ENCODE data around the gene CNTNAP2.

Gene CNTNAP2

GRCh38 chr7:146443102-146443501, 326.5 kb downstream of the CNTNAP2 start:
- no peak for DNase-seq

DNA sequence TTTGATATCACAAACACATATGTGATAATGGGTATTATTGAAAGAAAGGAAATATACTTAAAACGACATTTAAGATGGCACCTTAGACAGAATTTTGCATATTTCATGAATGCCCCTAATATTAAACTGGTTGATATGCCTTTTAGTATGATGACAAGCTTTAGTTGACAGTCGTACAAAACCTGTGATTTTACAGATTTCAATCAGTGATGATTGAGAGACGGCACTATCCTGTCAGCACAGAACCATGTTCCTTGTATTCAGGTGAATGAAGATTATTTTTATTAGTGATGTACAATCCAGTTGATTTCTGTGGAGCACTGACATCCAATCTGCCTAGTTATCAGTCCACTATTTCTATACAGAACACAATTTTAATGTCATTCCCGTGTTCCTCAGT, 333.0 kb downstream of the CNTNAP2 start:
- DNase-seq: no peak

GRCh38 chr7:146455091-146455655, 338.6 kb downstream of the CNTNAP2 start:
- DNase-seq: no peak

DNA sequence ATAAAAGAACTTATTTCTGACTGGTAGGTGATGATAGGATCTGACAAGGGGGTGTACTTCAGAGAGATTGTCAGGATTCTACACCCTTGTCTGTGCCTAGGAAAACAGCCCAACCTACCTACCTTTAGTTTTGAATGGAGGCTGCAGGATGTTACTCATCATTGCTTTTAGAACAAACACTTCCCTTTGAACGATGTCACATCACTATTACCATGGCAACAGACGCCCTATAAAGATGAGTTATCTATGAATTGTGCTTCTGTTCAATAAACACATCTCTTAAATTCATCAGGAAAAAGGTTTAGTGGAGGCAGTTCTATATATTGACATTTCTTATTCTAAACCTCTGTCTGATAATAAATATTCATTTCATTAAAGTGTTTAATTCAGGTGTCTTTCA, 362.4 kb downstream of the CNTNAP2 start:
- no peak for DNase-seq

- peak; percentile 83 for DNase-seq
Measured at GRCh38 chr7:146486519-146486918, 369.9 kb downstream of the CNTNAP2 start.

DNA sequence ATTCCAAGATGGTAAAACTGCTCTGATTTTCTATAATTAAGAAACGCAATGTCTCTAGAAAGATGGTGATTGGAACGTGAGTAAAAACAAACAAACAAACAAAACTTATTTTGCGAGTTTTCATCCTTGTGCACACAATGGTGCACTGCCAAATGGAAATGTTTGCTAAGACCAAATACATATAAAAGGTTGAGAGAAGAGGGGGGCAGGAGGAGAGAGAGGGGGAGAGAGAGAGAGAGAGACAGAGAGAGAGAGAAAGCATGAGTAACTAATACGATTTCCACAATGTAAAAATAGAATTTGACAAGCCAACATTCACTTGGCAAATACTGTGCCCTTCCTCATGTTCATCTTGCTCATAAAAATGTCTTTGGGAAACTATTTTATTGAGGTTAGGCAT, 375.4 kb downstream of the CNTNAP2 start:
- DNase-seq: no peak

GRCh38 chr7:146494952-146495596, 378.5 kb downstream of the CNTNAP2 start:
- no peak for DNase-seq

- no peak for DNase-seq
Measured at GRCh38 chr7:146496657-146497056, 380.1 kb downstream of the CNTNAP2 start.

- no peak for DNase-seq
Measured at GRCh38 chr7:146499970-146500369, 383.4 kb downstream of the CNTNAP2 start.

GRCh38 chr7:146503844-146504243, 387.2 kb downstream of the CNTNAP2 start:
- DNase-seq: no peak

- no peak for DNase-seq
Measured at GRCh38 chr7:146510088-146510680, 393.6 kb downstream of the CNTNAP2 start.

DNA sequence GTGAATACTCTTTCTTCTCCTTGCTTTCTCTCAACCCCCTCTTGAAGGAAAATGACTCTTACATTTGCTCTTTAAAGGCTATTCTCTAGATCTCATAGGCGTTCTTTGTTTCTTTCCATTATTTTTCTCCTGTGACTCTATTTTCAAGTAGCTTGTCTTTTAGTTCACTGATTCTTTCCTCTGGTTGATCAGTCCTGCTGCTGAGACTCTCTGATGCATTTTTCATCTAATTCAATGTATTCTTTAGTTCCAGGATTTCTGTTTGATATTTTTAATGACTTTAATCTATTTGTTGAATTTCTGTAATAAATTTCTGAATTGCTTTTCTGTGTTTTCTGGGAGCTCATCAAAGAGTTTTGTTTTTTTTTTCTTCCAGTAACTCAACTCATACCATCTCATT, 397.7 kb downstream of the CNTNAP2 start:
- DNase-seq: no peak

DNA sequence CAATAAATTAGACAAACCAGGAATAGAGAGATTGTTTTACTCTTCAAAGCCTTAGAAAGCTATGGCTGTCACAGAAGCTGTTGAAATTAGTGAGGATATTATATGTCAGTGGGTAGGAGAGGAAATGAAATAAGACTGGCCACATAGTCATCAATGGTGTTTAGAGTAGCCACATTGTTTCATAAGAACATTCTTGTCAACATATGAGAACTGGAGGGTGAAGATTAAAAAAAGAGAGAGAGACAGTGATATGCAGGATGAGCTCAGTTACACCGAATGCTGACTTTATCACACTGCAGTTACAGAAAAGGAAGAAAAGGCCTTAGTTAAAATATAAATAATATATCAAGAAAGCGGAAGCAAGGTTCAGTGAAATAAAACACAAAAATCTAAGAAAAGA, 412.0 kb downstream of the CNTNAP2 start:
- DNase-seq: no peak

GRCh38 chr7:146539836-146540235, 423.2 kb downstream of the CNTNAP2 start:
- no peak for DNase-seq

GRCh38 chr7:146542101-146542500, 425.5 kb downstream of the CNTNAP2 start:
- no peak for DNase-seq

GRCh38 chr7:146544748-146545147, 428.1 kb downstream of the CNTNAP2 start:
- DNase-seq: no peak

DNA sequence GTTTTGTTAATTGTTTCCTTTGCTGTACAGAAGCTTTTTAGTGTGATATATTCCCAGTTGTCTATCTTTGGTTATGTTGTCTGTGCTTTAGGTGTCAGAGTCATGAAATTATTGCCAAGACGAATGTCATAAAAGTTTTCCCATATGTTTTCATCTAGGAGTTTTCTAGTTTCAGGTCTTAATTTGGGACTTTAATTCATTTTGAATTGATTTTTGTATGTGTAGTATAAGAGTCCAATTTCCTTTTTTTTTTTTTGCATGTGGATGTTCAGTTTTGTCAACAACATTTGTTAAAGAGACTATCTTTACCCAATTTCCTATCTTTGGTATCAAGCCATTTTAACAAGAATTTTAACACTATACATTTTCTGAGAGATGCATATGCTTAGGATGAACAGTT, 432.2 kb downstream of the CNTNAP2 start:
- DNase-seq: no peak

- DNase-seq: no peak
Measured at GRCh38 chr7:146554556-146554955, 438.0 kb downstream of the CNTNAP2 start.

GRCh38 chr7:146557971-146558469, 441.4 kb downstream of the CNTNAP2 start:
- no peak for DNase-seq

- DNase-seq: no peak
Measured at GRCh38 chr7:146565872-146566271, 449.3 kb downstream of the CNTNAP2 start.

GRCh38 chr7:146575903-146576302, 459.3 kb downstream of the CNTNAP2 start:
- no peak for DNase-seq

GRCh38 chr7:146591976-146592375, 475.4 kb downstream of the CNTNAP2 start:
- DNase-seq: peak; percentile 78

DNA sequence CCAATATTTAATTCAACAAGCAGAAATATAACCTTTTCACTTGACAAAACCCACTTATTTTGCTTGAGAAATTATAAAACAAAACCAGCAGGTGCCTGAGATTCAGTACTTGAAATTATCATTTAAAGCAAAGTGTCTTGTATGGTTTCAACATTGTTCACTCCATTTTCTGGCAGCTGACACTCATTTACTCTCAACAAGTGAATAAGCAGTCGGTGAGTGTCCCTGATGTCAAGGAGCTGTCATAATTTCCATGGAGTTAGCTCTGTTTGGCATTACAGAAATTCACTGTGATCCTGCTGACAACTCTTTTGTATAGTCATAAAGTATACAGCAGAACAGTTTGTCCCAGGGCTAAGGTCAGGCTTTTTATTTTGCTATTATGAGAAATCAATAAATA, 490.0 kb downstream of the CNTNAP2 start:
- DNase-seq: no peak

DNA sequence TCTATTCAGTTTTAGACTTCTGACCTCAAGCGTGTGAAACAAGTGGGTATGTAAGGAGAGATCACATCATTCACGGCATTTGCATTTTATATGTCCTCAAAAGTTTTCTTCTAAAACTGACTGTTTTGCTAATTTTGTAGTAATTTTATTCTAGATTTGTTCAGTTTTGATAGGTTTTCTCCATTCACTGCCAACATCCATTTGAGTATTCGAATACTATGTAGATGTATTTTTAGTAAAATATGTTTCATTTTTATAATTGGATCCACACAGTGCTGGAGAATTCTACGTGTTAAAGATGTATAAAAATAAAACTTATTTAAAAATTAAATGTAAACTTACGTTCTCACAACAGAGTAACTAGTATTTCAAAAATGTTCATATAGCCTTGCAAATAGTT, 503.0 kb downstream of the CNTNAP2 start:
- no peak for DNase-seq

DNA sequence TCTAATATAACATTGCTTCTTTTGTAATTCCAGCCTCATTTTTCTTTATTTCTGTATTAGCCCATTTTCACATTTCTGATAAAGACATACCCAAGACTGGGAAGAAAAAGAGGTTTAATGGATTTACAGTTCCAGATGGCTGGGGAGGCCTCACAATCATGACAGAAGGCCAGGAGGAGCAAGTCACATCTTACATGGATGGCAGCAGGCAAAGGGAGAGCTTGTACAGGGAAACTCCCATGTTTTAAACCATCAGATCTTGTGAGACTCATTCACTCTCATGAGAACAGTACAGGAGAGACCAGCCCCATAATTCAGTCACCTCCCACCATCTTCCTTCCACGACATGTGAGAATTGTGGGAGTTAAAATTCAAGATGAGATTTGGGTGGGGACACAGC, 510.3 kb downstream of the CNTNAP2 start:
- DNase-seq: no peak
